CD4-positive, alpha-beta T cell treated with Interleukin-12 subunit alpha and Interleukin-12 subunit beta, for 1 hour (primary cell): ENCODE data around the gene LCN1.
"Not testable (repeated sequence)": the region's sequence is repeated elsewhere in the genome, so short reads cannot be mapped to it uniquely, and the experiment has no call there.

ENCODE experiments used
- DNase-seq: peaks from one replicate; pipeline ENCODE4 v3.0.0-alpha.2; 2020

Gene LCN1

DNA sequence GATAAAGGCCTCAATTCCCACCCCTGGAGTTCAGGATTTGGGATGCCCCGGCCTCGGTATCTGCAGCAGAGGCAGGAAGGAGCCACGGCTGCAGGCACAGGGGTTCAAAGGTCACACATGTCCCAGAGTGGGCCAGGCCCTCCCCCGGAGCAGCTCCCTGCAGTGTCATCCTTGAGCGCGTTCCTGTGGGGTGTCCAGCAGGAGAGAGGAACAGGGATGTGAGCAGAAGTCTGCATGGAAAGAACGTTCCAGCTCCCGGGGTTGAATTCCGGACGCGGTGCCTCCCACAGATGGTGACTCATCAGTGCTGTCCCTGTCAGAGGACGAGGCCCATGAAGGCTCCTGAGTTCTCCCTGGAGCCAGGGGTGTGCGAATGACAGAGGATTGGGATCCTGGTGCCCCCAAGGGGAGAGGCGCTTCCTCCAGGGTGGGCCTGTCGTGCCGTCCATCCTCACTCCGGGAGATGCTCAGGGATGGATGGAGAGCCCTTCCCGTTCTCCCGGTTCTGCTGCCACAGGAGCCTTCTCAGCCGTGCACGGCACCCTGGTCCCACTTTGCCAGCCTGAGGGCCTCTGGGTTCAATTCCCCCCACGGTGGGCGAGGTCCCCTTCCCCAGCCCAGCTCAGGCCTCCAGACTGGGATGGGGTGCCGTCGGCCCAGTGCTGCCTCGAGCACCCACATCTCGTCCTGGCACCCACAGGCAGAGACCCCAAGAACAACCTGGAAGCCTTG lies 3.1 kb downstream of the LCN1 start:
- no peak for DNase-seq

DNA sequence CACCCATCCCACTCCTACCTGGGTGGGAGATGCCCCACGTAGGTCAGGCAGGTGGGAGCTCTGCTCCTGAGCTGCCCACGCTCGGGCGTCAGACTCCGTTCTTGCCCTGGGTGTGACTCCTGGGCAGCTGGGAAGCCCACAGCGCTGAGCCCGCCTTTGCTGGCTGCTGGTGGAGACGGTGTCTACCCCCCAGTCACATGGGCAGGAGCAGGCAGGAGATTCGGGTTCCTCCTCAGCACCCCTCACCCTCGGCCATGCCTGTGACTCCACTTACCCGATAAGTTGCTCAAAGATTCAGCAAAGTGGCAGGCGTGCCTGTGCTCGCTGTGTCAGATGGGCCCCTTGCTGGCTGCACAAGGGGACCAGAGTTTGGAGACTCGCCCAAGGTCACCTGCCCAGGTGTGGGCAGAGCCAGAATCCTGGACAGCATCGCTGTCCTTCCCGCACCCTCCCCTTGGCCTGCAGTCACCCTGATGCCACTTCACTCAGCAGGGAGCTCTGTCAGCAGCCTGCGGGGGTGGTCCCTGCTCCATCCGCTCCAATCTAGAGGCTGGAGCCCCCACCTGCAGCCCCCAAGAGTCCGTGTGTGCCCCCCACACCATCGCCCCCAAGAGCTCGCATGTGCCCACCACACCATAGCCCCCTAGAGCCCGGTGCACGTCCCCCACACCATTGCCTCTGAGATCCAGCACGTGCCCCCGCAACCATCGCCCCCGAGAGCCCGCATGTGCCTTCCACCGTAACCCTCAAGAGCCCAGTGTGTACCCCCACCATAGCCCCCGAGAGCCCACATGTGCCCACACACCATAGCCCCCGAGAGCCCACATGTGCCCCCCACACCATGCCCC lies 4.2 kb downstream of the LCN1 start:
- DNase-seq, result no peak

DNA sequence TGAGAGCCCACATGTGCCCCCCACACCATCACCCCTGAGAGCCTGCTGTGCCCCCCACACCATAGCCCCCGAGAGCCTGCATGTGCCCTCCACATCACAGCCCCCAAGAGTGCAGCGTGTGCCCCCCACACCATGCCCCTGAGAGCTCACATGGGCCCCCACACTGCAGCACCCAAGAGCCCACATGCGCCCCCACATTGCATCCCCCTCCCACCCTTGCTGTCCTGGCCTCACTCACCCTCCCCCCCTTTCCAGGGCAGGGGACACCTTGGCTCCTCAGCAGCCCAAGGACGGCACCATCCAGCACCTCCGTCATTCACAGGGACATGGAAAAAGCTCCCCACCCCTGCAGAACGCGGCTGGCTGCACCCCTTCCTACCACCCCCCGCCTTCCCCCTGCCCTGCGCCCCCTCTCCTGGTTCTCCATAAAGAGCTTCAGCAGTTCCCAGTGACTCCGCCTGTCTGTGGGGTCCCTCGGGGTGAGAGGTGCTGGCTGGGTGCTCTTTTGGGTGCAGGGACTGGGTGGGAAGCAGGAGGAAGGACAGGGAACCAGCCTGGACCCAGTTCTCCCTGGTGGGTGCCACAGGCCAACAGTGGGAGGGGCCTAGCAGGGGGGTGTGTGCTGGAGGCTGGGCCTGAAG lies 5.0 kb downstream of the LCN1 start:
- no peak for DNase-seq

DNA sequence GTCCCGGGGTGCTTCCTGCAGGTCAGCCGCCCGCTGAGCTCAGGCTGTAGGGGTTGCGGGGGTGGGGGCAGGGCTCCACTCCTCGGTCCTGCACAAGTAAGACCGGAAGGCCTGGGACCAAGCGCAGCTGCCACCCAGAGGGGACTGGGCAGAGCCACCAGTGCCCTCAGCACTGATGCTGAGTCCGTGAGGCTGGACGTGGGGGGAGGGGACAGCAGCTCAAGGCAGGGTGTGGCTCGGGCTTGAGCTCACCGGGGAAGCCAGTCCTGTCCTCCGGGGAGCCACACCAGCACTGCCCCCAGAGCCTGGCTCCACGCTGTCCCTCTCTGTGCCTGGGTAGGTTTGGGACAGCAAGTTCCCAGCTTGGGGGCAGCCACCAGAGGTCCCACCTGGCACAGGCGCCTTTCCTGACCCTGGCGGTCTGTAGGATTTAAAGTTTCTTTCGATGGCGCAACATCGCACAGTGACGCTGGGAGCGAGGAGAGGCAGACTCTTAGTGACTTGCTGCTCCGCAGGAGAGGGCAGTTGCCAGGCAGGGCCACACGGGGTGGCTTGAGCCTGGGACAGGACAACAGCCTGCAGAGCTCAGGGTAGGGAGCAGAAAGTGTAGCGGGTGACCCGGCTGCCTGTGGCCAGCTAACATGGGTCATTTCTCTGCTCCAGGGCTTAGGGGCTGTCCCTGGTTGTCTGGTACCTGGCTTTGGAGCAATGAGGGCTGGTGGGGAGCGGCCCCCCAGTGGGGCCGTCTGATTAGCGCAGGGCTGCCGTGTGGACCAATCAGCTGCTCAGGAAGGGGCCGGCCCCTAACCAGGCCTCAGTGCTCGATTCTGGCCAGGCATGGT lies 5.7 kb downstream of the LCN1 start:
- DNase-seq, result no peak

DNA sequence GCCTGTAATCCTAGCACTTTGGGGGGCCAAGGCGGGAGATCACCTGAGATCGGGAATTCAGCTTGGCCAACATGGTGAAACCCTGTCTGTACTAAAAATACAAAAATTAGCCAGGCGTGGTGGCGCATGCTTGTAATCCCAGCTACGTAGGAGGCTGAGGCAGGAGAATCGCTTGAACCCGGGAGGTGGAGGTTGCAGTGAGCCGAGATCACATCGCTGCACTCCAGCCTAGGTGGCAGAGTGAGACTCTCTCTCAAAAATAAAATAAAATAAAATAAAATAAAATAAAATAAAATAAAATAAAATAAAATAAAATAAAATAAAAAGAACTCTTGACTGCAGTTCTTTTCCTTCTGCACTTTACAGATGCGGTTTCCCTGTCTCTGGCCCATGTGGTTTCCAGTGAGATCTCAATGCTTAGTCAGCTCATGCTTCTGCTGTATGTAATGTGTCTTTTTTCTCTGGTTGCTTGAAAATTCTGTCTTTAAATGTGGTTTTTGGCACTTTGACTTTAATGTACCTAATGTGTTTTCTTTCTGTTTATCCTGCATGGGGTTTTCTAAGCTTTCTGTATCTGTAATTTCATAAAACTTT lies 7.7 kb downstream of the LCN1 start:
- DNase-seq, result not testable (repeated sequence)

DNA sequence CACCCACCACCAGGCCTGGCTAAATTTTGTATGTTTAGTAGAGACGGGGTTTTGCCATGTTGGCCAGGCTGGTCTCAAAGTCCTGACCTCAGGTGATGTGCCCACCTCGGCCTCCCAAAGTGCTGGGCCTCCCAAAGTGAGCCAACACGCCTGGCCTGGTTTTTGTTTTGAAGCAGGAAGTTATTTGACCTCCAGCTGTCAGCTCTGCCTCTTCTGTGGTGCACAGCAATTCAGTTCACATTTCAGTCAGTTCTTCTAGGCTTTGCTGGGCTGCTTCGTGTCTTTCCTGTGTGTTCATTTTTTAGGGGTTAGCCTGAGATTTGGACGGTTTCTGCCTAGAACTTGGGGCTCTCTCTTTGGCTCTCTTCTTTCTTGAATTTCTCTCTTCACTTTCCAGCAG lies 8.9 kb downstream of the LCN1 start:
- no peak for DNase-seq

DNA sequence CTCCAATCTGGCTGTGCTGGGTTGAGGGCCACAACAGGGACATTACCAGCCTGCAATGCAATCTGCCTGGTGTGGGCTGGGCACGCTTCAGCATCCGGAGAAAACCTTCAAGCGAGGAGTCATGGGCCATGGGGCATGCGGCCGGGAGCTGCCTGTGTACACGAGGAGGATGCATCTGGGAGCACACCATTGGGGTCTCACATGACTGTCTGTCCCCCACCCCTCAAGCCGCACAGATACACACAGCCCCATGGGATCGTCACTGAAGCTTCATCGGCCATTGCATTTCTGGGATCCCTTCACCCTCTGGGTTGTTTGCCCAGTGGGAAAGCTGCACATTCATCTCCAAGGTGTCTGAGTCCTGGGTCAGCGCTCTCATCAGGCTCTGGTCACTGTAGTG lies 9.9 kb downstream of the LCN1 start:
- no peak for DNase-seq

DNA sequence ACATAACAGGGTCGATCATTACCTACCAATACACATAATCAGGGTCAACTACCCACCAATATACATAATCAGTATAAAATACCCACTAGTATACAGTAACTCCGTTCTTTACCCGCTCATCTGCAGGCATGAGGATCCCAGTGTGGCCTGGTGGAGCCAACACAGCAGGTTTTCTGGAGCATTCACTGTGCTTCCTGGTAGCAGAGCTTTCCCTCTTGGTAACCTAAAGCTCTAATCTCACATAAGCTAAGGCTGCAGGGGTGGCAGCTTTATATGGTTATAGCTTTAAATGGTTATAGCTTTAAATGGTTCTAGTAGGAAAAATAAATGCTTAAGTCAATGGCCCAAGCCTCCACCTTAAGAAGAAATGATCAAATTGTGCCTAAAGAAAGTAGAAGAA lies 11.9 kb downstream of the LCN1 start:
- no peak for DNase-seq

DNA sequence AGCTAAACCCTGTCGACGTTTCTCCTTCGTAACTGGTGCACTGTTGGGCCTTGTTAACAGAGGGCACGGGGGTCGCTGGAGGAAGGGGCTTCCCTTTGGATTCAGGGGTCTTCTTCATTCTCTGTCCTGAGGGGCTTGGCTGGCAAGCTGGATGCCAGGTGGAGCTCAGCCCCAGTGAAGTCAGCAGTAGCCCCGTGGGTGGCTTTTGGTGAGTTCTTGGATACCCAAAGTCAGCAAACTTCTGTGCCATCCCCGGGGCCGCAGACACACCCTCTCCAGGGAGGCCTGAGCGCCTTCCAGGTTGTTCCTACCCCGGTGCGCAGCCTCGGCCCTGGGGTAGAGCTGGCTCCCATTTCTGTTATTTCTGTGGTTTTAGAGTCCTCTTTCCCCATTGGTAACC lies 12.4 kb downstream of the LCN1 start:
- no peak for DNase-seq

DNA sequence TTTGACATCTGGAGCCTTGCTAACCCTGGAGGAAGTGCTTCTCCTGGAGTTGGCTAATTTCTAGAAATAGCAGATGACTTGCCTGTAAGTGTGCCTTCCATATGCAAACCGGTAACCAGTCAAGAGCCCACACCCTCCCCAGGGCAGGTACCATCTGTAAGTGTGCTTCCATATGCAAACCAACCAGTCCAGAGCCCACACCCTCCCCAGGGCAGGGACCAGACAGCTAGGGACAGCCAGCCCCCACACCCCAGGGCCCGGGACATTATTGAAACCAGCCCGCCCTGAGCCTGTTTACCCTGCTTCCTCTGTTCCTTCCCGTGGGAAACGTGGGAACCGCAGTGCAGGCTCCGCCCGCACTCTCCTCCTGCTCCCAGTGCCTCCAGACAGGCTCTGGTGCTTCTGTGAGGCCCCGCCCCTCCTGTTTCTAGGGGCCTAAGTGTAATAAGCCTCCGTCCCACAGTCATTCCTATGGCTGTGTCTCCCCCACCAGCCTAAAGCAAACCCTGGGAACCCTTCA lies 13.0 kb downstream of the LCN1 start:
- not testable (repeated sequence) for DNase-seq

DNA sequence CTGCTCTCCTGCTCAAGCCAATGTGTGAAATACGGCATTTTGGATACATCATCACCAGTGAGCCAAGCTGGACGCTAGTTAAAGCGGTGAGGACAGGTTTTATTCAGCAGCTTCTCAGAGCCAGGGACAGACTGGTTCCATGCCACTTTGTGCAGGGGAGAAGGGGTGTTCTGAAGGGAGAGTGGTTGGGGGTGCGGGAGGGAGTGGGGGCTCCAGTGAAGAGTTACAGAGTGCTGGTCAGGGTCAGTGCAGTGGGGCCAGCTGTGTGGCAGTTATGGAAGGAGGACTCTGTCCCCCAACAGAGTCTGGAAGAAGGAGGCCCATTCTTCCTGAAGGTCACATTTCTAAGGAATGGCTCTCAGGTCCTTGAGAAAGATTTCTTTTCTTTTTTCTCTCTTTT lies 13.6 kb downstream of the LCN1 start:
- not testable (repeated sequence) for DNase-seq

DNA sequence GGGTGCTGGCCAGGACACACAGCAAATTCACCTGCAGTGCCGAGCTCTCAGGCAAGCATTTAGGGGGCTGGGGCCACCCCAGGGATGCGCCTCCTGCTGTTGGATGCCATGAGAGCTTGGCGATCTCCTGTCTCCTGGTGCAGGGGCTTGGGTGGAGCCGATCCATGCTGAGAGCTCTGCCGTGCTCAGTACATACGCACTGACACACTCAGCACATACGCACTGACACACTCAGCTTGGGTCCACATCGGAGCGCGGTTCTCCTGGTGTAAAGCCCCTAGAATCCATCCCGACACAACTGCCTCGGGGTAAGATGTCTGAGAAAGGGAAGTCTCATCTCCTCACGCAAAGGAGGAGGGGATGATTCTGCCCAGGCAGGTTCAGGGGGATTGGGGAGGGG lies 14.4 kb downstream of the LCN1 start:
- DNase-seq, result not testable (repeated sequence)

DNA sequence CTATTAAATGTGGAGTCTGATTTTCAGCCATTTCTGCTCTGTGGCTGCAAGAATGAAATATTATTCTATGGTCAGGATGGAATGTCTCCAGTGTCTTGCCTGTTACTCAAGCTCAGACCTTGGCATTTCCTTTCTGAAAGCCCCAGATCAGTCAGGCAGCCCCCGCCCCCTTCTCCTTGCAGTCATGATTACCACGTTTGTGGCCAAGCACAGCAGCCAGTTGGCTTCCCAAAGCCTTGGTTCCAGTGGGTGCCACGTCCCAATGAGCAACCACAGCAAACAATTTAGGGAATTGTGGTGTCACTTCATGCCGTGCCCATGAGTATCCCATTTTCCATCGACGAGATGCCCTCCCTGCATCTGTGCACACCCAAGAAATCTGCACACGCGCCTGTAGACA lies 15.0 kb downstream of the LCN1 start:
- no peak for DNase-seq

DNA sequence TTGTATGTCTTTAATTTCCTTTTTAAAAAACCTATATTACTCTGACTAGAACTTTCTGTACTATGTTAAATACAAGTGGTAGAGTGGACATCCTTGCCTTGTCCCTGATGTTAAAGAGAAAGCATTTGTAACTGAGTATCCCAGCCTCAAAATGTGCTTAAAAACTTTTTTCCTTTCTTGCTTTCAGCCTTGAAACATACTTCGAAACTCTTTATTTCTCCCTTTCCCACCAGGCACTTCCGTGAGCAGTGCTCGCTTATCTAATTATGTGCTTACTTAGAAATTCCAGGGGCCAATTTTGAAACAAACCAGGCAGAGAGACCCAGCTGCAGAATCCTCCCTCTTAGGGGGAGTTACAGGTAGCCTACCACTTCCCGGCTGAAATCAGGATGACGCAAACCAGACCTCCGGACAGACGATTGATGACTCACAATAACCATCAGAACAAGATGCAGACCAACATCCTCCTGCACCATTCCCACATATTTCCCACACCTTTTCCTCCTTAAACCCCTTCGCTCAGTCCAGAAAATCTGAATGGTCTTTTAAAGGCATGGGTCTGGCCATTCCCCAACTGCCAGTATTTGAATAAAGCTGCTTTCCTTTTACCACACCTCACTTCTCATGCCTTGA lies 22.1 kb downstream of the LCN1 start:
- not testable (repeated sequence) for DNase-seq

DNA sequence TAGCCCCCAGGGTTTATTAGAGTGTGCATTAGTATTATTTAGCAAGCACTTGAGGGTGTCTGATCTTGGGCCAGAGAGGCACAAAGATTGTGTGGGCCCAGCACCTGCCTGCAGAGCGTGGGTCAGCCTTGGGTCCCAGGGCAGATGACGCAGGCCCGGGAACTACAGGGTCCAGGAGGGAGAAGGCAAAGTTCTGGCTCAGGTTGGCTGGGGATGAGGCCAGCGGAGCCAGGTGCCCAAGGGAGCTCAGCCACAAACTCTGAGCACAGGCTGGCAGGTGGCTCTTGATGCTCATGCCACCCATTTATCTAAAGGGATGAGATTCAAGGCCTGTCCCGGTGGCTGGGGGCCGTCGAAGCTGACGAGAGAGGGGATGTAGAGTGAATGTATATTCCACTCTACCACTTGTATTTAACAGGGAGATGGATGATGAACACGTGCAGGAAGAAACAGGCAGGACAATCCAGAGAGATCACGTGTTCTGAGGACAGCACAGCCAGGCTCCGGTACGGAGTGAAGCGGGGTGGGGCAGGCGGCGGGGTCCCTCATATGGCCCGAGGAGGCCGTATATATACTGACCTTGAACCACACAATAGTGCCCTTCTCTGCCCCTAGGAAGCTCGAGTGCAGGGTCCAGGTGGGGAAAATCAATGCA lies 23.9 kb downstream of the LCN1 start:
- DNase-seq, result no peak

DNA sequence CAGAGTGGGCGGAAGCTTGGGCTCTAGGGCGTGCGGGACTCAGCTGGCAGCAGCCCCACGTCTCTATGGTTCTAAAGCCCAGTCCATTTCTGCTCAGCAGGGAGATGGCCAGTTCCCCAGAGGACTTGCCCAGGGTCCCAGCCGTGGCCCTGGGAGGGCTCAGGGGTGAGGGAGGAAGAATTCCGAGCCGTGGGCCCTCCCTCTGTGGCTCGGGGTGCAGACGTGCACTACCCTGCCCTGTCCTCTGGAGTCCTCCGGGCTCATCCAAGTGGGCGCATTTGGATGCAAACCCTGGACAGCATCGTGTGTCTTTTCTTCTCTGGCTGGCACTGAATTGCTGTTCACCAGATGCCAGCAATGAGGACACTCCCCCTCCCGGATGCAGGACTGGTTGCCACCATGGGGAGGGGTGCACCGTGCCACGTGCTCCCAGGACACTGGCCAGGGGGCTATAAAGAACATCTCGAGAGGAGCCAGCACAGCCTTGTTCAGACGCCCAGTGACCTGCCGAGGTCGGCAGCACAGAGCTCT lies 24.5 kb downstream of the LCN1 start, which contains the start of gene OBP2A:
OBP2A (plus strand) TSS at position 481 of the 531 bp plus-strand sequence. CDS start 55 bp downstream, outside the sequence.
- not testable (repeated sequence) for DNase-seq

DNA sequence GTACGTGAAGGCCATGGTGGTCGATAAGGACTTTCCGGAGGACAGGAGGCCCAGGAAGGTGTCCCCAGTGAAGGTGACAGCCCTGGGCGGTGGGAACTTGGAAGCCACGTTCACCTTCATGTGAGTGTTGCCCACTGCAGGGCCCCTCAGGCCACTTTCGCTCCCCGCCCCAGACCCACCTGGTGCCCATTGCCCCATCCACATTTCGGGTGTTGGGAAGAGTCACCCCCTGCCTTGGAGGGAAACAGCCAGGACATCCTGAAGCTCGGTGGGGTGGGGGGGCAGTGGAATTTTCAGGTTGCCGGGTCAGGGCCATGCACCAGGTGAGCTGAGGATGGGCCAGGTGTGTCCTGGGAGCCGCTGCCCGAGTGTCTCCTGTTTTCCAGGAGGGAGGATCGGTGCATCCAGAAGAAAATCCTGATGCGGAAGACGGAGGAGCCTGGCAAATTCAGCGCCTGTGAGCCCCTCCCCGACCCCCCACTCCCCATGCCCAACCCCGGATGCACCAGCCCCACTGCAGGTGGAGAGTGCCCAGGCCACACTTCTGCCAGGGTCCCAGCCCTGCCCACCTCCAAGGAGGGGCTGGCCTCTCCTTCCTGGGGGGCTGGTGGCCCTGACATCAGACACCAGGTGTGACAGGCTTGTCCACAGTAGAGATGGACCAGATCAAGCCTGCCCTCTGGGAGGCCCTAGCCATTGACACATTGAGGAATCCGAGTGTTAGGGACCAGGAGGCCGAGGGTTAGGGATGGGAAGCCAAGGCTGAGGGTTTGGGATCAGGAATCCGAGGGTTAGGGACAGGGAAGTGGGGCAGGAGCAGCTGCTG lies 25.8 kb downstream of the LCN1 start:
- DNase-seq, result not testable (repeated sequence)

DNA sequence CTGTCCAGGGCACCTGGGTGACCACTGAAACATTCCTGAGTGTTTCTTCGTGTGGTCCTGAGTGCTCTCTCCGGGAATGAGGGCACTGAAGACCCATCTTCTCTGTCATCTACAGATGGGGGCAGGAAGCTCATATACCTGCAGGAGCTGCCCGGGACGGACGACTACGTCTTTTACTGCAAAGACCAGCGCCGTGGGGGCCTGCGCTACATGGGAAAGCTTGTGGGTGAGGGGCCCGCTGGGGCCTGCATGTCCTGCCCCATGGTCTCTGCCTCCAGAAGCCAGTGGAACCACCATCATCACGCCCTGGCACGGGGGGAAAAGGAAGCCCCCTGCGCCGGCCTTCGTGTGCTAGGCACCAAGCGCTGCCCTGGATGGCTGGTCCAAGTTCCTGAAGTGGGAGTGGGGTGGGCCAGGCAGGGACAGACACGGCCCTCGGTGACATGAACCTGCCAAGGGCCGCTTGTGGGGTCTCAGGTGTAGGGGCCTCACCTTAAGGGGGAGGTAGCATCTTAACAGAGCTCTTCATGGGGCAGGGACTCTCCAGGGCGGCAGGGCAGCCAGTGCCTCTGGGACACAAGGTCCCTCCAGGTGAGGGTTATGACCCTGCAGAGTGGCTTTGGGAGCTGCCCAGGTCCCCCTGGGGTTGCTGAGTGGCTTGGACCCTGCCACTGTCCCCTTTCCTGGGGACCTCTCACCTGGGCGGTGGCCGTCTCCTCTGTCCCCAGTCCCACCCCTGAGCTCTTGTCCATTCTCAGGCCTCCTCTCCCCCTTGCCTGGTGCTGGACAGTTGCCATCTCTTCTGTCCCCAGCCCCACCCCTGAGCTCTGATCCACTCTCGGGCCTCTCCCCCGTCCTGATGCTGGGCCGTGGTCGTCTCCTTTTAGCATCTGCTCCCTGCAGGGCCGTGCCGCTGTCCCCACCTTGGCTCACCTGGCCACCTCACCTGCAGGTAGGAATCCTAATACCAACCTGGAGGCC lies 26.8 kb downstream of the LCN1 start:
- DNase-seq, result no peak
